Measurements from ENCODE around the gene TRAIP. TPM values are rescaled to one million over a fixed set of nuclear protein-coding genes. Genes with fewer than 3 reads are reported as not detected.
A peak's percentile ranks its signal among the peaks of the same experiment; 100 is the strongest.
"Not testable (repeated sequence)": the region's sequence is repeated elsewhere in the genome, so short reads cannot be mapped to it uniquely, and the experiment has no call there.

Gene TRAIP
- polyA plus RNA-seq, 1 donor from 2014 or later = 7.6 TPM

DNA sequence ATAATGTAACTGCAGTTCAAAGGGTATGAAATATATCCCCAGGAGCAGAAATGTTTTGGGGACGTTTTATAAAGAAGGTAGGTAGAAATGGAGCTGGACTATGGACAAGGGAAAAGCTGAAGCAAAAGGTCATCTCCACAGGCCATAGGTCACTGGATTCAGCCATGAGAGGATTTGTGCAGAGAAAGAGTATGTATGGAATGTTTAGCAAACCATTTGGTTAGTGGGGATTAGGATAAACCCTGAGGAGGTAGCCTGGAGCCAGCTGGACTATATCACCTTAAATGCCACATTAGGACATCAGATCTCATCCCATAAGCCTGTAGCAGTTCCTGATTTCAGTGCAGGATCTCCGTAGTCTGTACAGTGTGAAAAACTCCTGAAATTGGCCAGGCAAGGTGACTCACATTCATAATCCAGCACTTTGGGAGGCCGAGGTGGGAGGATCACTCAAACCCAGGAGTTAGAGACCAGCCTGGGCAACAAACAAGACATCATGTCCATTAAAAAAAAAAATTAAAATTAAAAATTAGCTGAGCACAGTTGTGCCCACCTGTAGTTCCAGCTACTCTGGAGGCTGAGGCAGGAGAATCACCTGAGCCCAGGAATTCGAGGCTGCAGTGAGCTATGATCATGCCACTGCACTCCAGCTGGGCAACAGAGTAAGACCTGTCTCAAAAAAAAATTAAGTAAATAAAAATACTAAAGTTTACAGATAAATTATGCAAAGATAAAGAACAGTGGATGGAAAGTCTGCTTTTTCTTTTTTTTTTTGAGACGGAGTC is 74.8 kb downstream of the TRAIP start:
- Histone ChIP-seq H4K20me1 (ENCODE audit: insufficient read depth) (peaks cover 4% of the 10 kb centered on the region), H3K79me2 (replicated peaks; ENCODE audit: insufficient read depth, low read length) (peaks cover 81% of the 10 kb centered on the region), H3K27me3 (ENCODE audit: insufficient read depth, low read depth, low read length) (no peaks in the 10 kb centered on the region), H3K9me3 (ENCODE audit: low read length) (no peaks in the 10 kb centered on the region), H2AFZ (ENCODE audit: low read depth, low read length) (no peak overlapping the region), H3K36me3 (ENCODE audit: insufficient read depth, low read length) (no peaks in the 10 kb centered on the region), H3K4me3 (ENCODE audit: low read length) (no peak overlapping the region), H3F3A (ENCODE audit: insufficient read depth, low read length, poor library complexity, severe bottlenecking) (no peaks in the 10 kb centered on the region), H3K27ac (ENCODE audit: low read length) (no peak overlapping the region), H3K4me2 (ENCODE audit: low read length) (no peak overlapping the region), H3K9ac (ENCODE audit: low read length) (no peak overlapping the region), H3K9me2 (ENCODE audit: insufficient read depth, low read length) (no peaks in the 10 kb centered on the region)
- no peak for TF ChIP-seq EP300 (conservative IDR thresholded peaks at IDR 0.05; ENCODE audit: poor library complexity, severe bottlenecking)
- no peak for TF ChIP-seq SMC3 (conservative IDR thresholded peaks at IDR 0.05; ENCODE audit: poor library complexity)
- TF ChIP-seq, protein P1, sequence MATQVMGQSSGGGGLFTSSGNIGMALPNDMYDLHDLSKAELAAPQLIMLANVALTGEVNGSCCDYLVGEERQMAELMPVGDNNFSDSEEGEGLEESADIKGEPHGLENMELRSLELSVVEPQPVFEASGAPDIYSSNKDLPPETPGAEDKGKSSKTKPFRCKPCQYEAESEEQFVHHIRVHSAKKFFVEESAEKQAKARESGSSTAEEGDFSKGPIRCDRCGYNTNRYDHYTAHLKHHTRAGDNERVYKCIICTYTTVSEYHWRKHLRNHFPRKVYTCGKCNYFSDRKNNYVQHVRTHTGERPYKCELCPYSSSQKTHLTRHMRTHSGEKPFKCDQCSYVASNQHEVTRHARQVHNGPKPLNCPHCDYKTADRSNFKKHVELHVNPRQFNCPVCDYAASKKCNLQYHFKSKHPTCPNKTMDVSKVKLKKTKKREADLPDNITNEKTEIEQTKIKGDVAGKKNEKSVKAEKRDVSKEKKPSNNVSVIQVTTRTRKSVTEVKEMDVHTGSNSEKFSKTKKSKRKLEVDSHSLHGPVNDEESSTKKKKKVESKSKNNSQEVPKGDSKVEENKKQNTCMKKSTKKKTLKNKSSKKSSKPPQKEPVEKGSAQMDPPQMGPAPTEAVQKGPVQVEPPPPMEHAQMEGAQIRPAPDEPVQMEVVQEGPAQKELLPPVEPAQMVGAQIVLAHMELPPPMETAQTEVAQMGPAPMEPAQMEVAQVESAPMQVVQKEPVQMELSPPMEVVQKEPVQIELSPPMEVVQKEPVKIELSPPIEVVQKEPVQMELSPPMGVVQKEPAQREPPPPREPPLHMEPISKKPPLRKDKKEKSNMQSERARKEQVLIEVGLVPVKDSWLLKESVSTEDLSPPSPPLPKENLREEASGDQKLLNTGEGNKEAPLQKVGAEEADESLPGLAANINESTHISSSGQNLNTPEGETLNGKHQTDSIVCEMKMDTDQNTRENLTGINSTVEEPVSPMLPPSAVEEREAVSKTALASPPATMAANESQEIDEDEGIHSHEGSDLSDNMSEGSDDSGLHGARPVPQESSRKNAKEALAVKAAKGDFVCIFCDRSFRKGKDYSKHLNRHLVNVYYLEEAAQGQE (IDR thresholded peaks at IDR 0.05; ENCODE audit: borderline replicate concordance) = no peak
- TF ChIP-seq, protein P2, sequence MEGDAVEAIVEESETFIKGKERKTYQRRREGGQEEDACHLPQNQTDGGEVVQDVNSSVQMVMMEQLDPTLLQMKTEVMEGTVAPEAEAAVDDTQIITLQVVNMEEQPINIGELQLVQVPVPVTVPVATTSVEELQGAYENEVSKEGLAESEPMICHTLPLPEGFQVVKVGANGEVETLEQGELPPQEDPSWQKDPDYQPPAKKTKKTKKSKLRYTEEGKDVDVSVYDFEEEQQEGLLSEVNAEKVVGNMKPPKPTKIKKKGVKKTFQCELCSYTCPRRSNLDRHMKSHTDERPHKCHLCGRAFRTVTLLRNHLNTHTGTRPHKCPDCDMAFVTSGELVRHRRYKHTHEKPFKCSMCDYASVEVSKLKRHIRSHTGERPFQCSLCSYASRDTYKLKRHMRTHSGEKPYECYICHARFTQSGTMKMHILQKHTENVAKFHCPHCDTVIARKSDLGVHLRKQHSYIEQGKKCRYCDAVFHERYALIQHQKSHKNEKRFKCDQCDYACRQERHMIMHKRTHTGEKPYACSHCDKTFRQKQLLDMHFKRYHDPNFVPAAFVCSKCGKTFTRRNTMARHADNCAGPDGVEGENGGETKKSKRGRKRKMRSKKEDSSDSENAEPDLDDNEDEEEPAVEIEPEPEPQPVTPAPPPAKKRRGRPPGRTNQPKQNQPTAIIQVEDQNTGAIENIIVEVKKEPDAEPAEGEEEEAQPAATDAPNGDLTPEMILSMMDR (IDR thresholded peaks at IDR 0.05; ENCODE audit: poor library complexity, severe bottlenecking) = no peak
- TF ChIP-seq MXI1 (conservative IDR thresholded peaks at IDR 0.05; ENCODE audit: poor library complexity, severe bottlenecking) = no peak
- no peak for TF ChIP-seq POLR2AphosphoS5 (IDR thresholded peaks at IDR 0.05)
- TF ChIP-seq EZH2 (IDR thresholded peaks at IDR 0.05; ENCODE audit: borderline replicate concordance, insufficient read depth, low read length, poor library complexity, severe bottlenecking) = no peak
- no peak for TF ChIP-seq TAF1 (IDR thresholded peaks at IDR 0.05; ENCODE audit: low read depth)
- no peak for TF ChIP-seq RAD21 (conservative IDR thresholded peaks at IDR 0.05)

DNA sequence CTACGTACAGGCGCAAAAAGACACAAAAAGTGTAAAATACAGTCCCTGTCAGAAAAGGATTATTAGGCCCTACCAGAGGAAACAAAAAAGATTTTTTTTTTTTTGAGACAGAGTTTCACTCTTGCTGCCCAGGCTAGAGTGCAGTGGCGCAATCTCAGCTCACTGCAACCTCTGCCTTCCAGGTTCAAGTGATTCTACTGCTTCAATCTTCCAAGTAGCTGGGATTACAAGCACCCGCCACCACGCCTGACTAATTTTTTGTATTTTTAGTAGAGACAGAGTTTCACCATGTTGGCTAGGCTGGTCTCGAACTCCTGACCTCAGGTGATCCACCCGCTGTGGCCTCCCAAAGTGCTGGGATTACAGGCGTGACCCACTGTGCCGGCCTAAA is 75.4 kb downstream of the TRAIP start:
- Histone ChIP-seq H3K79me2 (replicated peaks; ENCODE audit: insufficient read depth, low read length) (peaks cover 82% of the 10 kb centered on the region), H3K4me3 (ENCODE audit: low read length) (peak overlapping the region; percentile 49)
- H3K9ac ChIP-seq (ENCODE audit: low read length); H3K9me3 ChIP-seq (ENCODE audit: low read length); H3K9me2 ChIP-seq (ENCODE audit: insufficient read depth, low read length); H4K20me1 ChIP-seq (ENCODE audit: insufficient read depth); H3K4me2 ChIP-seq (ENCODE audit: low read length); H3K36me3 ChIP-seq (ENCODE audit: insufficient read depth, low read length); H2AFZ ChIP-seq (ENCODE audit: low read depth, low read length); H3F3A ChIP-seq (ENCODE audit: insufficient read depth, low read length, poor library complexity, severe bottlenecking); H3K27me3 ChIP-seq (ENCODE audit: insufficient read depth, low read depth, low read length); H3K27ac ChIP-seq (ENCODE audit: low read length): not testable (repeated sequence)
